Activated T-helper 1 cell treated with anti-CD3 and anti-CD28 coated beads, Interleukin-12 subunit alpha, Interleukin-12 subunit beta, Interleukin-2, Interleukin-4 antibody, amounts not matched to agents 30 ng/mL and 10 ng/mL and 1 ng/mL, durations not matched to agents 14 hours and 24 hours and 36 hours (primary cell): ENCODE data around the gene AKAP10. TPM values are rescaled to one million over a fixed set of nuclear protein-coding genes. Genes with fewer than 3 reads are reported as not detected.
A peak's percentile ranks its signal among the peaks of the same experiment; 100 is the strongest.
"Not testable (repeated sequence)": the region's sequence is repeated elsewhere in the genome, so short reads cannot be mapped to it uniquely, and the experiment has no call there.

Experiments used
- DNase-seq: peaks from one replicate; pipeline ENCODE4 v3.0.0; 2021; ENCODE audit warnings: low spot score
- H3K27ac Mint-ChIP-seq: one replicate; pipeline ENCODE4 v1.8.0; 2021; ENCODE audit warnings: mild to moderate bottlenecking, mixed read lengths
- H3K27me3 Mint-ChIP-seq: one replicate; pipeline ENCODE4 v1.8.0; 2022; ENCODE audit warnings: mild to moderate bottlenecking, moderate library complexity, mixed read lengths; ENCODE audit not compliant: insufficient read depth
- H3K36me3 Mint-ChIP-seq: one replicate; pipeline ENCODE4 v1.8.0; 2021; ENCODE audit warnings: low read depth, mixed read lengths
- H3K4me1 Mint-ChIP-seq: one replicate; pipeline ENCODE4 v1.8.0; 2021; ENCODE audit warnings: low read depth, mixed read lengths
- H3K4me3 Mint-ChIP-seq: one replicate; pipeline ENCODE4 v1.8.0; 2021; ENCODE audit warnings: mild to moderate bottlenecking, moderate library complexity, mixed read lengths
- H3K9me3 Mint-ChIP-seq: one replicate; pipeline ENCODE4 v1.8.0; 2021; ENCODE audit warnings: mixed read lengths
- intact Hi-C: fragments of 100-400 bp; cut with micrococcal nuclease; formaldehyde crosslinking; loops from one replicate; pipeline ENCODE4 v1.15.1; 2024
- total RNA-seq: library from RNA; stranded (reverse); gene quantifications from 2 replicates; pipeline ENCODE4 v1.2.3, GENCODE V29; 2022

AKAP10 gene
- total RNA-seq, 1 donor from 2014 or later = 39.3 TPM

DNA sequence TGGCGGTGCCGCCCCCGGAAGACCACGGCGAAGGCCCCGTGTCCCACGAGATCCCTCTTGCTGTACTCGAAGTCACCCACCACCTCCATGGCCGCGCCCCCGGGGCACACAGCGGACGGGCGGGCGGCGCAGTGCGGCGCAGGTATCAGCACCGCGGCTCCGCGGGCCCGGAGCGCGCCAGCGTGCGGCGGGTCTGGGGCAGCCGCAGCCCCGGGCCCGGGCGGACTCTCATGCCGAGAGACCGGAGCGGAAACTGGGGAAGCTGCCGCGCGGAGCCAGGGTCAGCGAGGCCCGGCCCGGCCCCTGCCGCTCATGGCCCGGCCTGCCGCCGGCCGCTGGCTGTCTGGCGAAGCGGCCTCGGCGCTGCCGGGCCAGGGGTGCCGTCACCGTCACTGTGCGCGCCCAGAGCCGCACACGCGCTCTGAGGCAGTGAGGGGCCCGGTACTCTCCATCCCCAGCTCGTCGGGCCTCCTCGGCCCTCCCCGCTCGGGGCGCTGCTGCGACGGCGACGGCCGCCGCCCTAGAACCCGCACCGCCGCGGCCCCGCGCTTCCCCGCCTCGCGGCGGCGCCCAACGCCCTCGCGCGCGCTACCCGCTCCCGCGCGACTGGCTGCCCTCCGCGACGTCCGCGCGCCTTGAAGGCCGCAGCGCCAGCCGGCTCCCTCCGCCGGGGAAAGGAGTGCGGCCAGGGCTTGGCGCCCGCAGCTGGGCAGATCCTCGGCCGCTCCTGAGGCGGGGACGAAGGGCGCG, 110.1 kb downstream of the AKAP10 start, which contains the start of gene ULK2:
TSS of gene ULK2 (minus strand) at position 608 of the 750 bp plus-strand sequence. CDS start at position 89, 519 bp downstream.
- H3K4me1 Mint-ChIP-seq = peaks cover 10% of the 10 kb centered on the region
- intact Hi-C loops = loop anchor here (5.0 kb wide), 1 partner anchor 100 kb away; no protein-coding TSS in a partner anchor
- peak; percentile 35 for DNase-seq
- H3K36me3 Mint-ChIP-seq = peaks cover 9% of the 10 kb centered on the region
- no peaks in the 10 kb centered on the region for H3K27me3 Mint-ChIP-seq
- peak within 1 kb of the TSS; percentile 61 for H3K27ac Mint-ChIP-seq
- H3K4me3 Mint-ChIP-seq = peak within 1 kb of the TSS; percentile 84
- H3K9me3 Mint-ChIP-seq = no peaks in the 10 kb centered on the region

GRCh38 chr17:19867079-19867328, 110.6 kb downstream of the AKAP10 start:
- no peaks in the 10 kb centered on the region for H3K9me3 Mint-ChIP-seq
- H3K27me3 Mint-ChIP-seq = no peaks in the 10 kb centered on the region
- H3K36me3 Mint-ChIP-seq = peaks cover 9% of the 10 kb centered on the region
- peak; percentile 40 for DNase-seq
- peak overlapping the region; percentile 61 for H3K27ac Mint-ChIP-seq
- intact Hi-C loops = loop anchor here (5.0 kb wide), 1 partner anchor 100 kb away; no protein-coding TSS in a partner anchor
- peaks cover 10% of the 10 kb centered on the region for H3K4me1 Mint-ChIP-seq
- H3K4me3 Mint-ChIP-seq = peak overlapping the region; percentile 84

DNA sequence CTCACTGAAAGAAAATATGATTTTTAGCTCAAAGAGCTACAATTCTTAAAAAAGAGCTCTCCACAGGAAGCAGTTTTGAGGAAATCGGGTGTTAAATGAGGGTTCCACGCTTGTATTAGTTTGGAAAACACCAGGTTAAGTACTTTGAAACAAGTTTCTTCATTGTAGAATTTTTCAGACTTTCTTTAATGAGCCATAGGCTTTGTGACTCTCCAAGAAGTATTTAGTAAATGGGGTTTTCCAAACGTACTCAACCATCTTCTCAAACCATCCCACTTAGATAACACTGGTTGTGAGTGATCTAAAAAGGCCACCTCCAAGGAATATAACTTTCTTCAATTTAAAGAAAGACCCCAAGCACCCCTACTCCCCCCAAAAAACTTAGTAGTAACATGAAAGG, 112.6 kb downstream of the AKAP10 start:
- H3K27ac Mint-ChIP-seq = no peak overlapping the region
- intact Hi-C loops = loop anchor here (5.0 kb wide), 1 partner anchor 98 kb away; no protein-coding TSS in a partner anchor
- no peaks in the 10 kb centered on the region for H3K27me3 Mint-ChIP-seq
- H3K9me3 Mint-ChIP-seq = no peaks in the 10 kb centered on the region
- DNase-seq = no peak
- H3K4me1 Mint-ChIP-seq = peaks cover 10% of the 10 kb centered on the region
- peak overlapping the region; percentile 75 for H3K4me3 Mint-ChIP-seq
- peaks cover 9% of the 10 kb centered on the region for H3K36me3 Mint-ChIP-seq

GRCh38 chr17:19860647-19861177, 116.9 kb downstream of the AKAP10 start:
- H3K4me3 Mint-ChIP-seq, intact Hi-C loops, H3K36me3 Mint-ChIP-seq, H3K27me3 Mint-ChIP-seq, H3K4me1 Mint-ChIP-seq, H3K27ac Mint-ChIP-seq, H3K9me3 Mint-ChIP-seq, DNase-seq: not testable (repeated sequence)

GRCh38 chr17:19857640-19858039, 120.0 kb downstream of the AKAP10 start:
- no peaks in the 10 kb centered on the region for H3K27me3 Mint-ChIP-seq
- intact Hi-C loops = no loop called here

More at GRCh38 chr17:19857640-19858039, 120.0 kb downstream of the AKAP10 start:
- Mint-ChIP-seq H3K27ac (no peak overlapping the region), H3K36me3 (peaks cover 3% of the 10 kb centered on the region), H3K4me1 (no peaks in the 10 kb centered on the region), H3K9me3 (no peaks in the 10 kb centered on the region), H3K4me3 (no peak overlapping the region)
- DNase-seq = no peak

Other genes starting within 250 kb of the AKAP10 start
- not detected in 2 replicates for gene ALDH3A1, start 229.5 kb downstream of the AKAP10 start, total RNA-seq
- 17.8 and 18.6 TPM in 2 replicates for gene ULK2, start 109.9 kb downstream of the AKAP10 start, total RNA-seq
- gene SPECC1, start 31.5 kb upstream of the AKAP10 start, total RNA-seq = 7.2 and 11.1 TPM in 2 replicates